Activated naive CD4-positive, alpha-beta T cell treated with anti-CD3 and anti-CD28 coated beads, Interleukin-2, amount 10 ng/mL, durations not matched to agents 7 days and 5 days (primary cell): ENCODE results near the gene OPRPN.

Experiments
- CTCF ChIA-PET: fragments of 350-600 bp; sonication (Branson Sonifier 250); formaldehyde crosslinking; loops from one replicate; lab custom pipeline; 2021; ENCODE audit warnings: antibody characterized with exemption; lab: Charles Lee
- DNase-seq: peaks from one replicate; pipeline ENCODE4 v3.0.0-alpha.2; 2020
- H3K27ac Mint-ChIP-seq: one replicate; pipeline ENCODE4 v1.8.0; 2021; ENCODE audit warnings: mild to moderate bottlenecking, moderate library complexity, mixed read lengths
- H3K27me3 Mint-ChIP-seq: one replicate; pipeline ENCODE4 v1.8.0; 2021; ENCODE audit warnings: mild to moderate bottlenecking, mixed read lengths
- H3K36me3 Mint-ChIP-seq: one replicate; pipeline ENCODE4 v1.8.0; 2021; ENCODE audit warnings: mixed read lengths
- H3K4me1 Mint-ChIP-seq: one replicate; pipeline ENCODE4 v1.8.0; 2021; ENCODE audit warnings: mixed read lengths
- H3K4me3 Mint-ChIP-seq: one replicate; pipeline ENCODE4 v1.8.0; 2021; ENCODE audit warnings: mild to moderate bottlenecking, moderate library complexity, mixed read lengths
- H3K9me3 Mint-ChIP-seq: one replicate; pipeline ENCODE4 v1.8.0; 2021; ENCODE audit warnings: mixed read lengths

OPRPN gene

DNA sequence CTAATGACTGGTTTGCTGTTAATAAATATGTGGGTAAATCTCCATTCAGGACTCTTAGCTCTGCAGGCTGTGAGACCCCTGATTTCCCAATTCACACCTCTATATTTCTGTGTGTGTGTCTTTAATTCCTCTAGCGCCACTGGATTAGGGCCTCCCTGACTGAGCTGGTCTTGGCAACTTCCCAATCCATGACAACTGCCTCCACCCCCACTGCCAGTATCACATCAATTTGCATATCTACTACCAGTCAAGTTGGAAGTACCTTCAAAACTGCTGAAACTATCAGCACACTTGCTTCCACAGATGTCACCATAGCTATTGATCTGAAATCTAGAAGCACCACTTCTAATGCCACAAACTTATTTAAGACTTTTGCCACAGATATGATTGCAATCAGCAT lies 27.6 kb downstream of the OPRPN start:
- no peaks in the 10 kb centered on the region for H3K9me3 Mint-ChIP-seq
- H3K4me3 Mint-ChIP-seq, result no peak overlapping the region
- CTCF ChIA-PET, result no interaction called here
- no peaks in the 10 kb centered on the region for H3K4me1 Mint-ChIP-seq
- no peak overlapping the region for H3K27ac Mint-ChIP-seq
- H3K36me3 Mint-ChIP-seq, result no peaks in the 10 kb centered on the region
- H3K27me3 Mint-ChIP-seq, result no peaks in the 10 kb centered on the region
- no peak for DNase-seq

DNA sequence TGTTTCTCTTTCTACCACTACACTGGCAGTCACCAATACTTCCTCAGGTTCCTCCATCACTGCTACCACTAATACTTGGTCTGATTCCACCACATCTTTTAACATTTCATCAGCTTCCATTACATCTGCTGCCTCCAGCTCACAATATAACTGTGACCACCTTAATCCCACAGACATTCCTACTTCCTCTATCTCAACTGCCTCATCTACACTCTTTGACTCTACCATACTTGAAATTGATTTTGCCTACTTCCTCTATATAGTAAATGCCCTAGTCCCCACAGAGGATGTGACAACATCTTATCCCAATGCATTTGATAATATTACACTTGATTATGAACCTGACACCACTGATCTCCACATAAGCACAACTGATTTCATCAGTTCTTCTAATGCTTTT lies 29.0 kb downstream of the OPRPN start:
- Mint-ChIP-seq H3K4me1 (no peaks in the 10 kb centered on the region), H3K36me3 (no peaks in the 10 kb centered on the region), H3K27ac (no peak overlapping the region), H3K4me3 (no peak overlapping the region), H3K9me3 (no peaks in the 10 kb centered on the region), H3K27me3 (no peaks in the 10 kb centered on the region)
- CTCF ChIA-PET, result interaction anchor here (1.2 to 1.6 kb wide), 2 partner anchors 12 to 1238 kb away, joined by 3 read pairs; no protein-coding TSS in a partner anchor
- DNase-seq, result no peak

GRCh38 chr4:70437197-70437596 lies 39.5 kb downstream of the OPRPN start:
- no peaks in the 10 kb centered on the region for H3K27me3 Mint-ChIP-seq
- CTCF ChIA-PET, result no interaction called here
- no peaks in the 10 kb centered on the region for H3K9me3 Mint-ChIP-seq
- no peak overlapping the region for H3K27ac Mint-ChIP-seq
- H3K4me1 Mint-ChIP-seq, result no peaks in the 10 kb centered on the region
- H3K4me3 Mint-ChIP-seq, result no peak overlapping the region
- H3K36me3 Mint-ChIP-seq, result no peaks in the 10 kb centered on the region
- DNase-seq, result no peak

GRCh38 chr4:70442474-70442873 lies 44.7 kb downstream of the OPRPN start:
- no peaks in the 10 kb centered on the region for H3K4me1 Mint-ChIP-seq
- H3K36me3 Mint-ChIP-seq, result no peaks in the 10 kb centered on the region
- no peaks in the 10 kb centered on the region for H3K27me3 Mint-ChIP-seq
- H3K27ac Mint-ChIP-seq, result no peak overlapping the region
- H3K4me3 Mint-ChIP-seq, result no peak overlapping the region
- H3K9me3 Mint-ChIP-seq, result no peaks in the 10 kb centered on the region
- DNase-seq, result no peak
- CTCF ChIA-PET, result no interaction called here

DNA sequence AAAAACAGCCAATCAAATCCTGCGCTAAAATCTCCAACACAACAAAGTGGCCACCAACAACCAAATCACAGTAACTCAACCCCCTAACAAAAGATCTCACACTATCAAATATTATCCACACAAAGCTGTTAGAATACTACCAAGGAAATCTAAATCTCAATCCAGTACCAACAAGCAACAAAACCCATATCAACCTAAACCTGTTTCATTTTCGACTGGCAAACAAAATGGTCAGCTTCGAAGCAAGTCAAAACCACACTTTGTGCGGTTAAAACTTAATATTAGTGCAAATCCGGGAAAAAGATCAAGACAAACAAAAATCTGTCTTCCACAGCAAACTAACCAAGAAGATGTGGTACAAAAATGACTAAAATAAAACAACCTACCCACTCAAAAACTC lies 45.6 kb downstream of the OPRPN start:
- H3K4me3 Mint-ChIP-seq, result no peak overlapping the region
- no peaks in the 10 kb centered on the region for H3K4me1 Mint-ChIP-seq
- H3K27me3 Mint-ChIP-seq, result no peaks in the 10 kb centered on the region
- H3K27ac Mint-ChIP-seq, result no peak overlapping the region
- H3K9me3 Mint-ChIP-seq, result no peaks in the 10 kb centered on the region
- no peak for DNase-seq
- CTCF ChIA-PET, result no interaction called here
- no peaks in the 10 kb centered on the region for H3K36me3 Mint-ChIP-seq

GRCh38 chr4:70449220-70449619 lies 51.5 kb downstream of the OPRPN start:
- no peak overlapping the region for H3K27ac Mint-ChIP-seq
- H3K4me3 Mint-ChIP-seq, result no peak overlapping the region
- no peaks in the 10 kb centered on the region for H3K9me3 Mint-ChIP-seq
- CTCF ChIA-PET, result no interaction called here
- H3K4me1 Mint-ChIP-seq, result no peaks in the 10 kb centered on the region
- no peaks in the 10 kb centered on the region for H3K36me3 Mint-ChIP-seq
- H3K27me3 Mint-ChIP-seq, result no peaks in the 10 kb centered on the region
- DNase-seq, result no peak

DNA sequence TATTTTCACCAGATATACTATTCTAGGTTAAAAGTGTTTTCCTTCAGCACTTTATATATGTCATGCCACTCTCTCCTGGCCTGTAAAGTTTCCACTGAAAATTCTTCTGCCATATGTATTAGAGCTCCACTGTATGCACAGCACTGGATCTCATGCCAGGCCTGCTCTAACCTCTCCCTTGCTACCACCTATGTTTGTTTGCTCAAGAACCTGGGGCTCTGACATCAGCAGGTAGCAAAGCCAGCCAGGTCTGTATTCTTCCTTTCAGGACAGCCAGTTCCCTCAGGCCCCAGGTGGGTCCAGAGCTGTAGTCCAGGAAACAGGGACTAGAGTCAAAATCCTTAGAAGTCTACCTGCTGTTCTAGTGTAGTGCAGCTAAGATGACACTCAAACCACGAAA lies 55.2 kb downstream of the OPRPN start:
- Mint-ChIP-seq H3K27ac (no peak overlapping the region), H3K4me1 (no peaks in the 10 kb centered on the region), H3K4me3 (no peak overlapping the region), H3K36me3 (no peaks in the 10 kb centered on the region), H3K9me3 (no peaks in the 10 kb centered on the region), H3K27me3 (no peaks in the 10 kb centered on the region)
- CTCF ChIA-PET, result no interaction called here
- DNase-seq, result no peak
